Cortex of kidney (tissue), 1 donor: ENCODE data around the gene LTBP1.
"Not testable (repeated sequence)": the region's sequence is repeated elsewhere in the genome, so short reads cannot be mapped to it uniquely, and the experiment has no call there.

Experiments
- DNase-seq: peaks from one replicate; lab custom pipeline; 2025; lab: John Stamatoyannopoulos, UW

The LTBP1 gene

GRCh38 chr2:32960647-32961403 is 14.1 kb downstream of the LTBP1 start:
- DNase-seq: no peak

DNA sequence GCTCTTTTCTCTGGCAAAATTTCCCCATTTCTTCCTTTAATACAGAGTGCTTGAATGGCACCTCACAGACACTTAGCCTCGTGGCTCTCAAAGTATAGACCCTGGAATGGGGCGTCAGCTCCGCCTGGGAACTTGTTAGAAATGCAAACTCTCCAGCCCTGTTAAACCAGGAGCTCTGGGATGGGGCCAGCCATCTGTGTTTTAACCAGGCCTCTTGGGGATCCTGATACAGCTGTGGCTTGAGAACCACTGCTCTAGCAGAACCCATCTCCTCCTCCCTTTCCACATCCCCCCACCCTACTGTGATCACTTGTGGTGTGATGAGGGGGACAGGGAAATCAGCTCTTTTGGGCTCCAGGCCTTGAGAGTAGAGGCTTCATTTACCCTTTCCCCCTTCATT is 15.9 kb downstream of the LTBP1 start:
- DNase-seq: no peak

DNA sequence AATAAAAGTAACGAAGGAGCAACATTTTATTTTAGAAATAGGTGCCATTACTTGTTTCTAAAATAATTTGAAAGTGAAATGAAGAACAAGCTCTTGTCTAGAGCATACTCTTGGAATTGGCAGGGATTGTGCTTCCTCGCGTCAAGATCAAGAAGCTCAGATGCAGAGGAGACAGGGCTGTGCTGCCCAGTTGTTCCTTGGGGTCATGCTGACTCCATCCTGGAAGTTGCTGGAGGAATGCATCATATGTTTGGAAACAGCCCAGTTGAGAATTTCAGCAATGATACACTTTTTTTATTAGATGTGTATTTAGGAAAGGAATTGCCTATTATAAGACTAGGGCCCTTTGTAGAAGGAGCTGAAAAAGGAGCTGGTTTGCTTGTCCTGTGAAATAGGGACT is 17.2 kb downstream of the LTBP1 start:
- DNase-seq: no peak

DNA sequence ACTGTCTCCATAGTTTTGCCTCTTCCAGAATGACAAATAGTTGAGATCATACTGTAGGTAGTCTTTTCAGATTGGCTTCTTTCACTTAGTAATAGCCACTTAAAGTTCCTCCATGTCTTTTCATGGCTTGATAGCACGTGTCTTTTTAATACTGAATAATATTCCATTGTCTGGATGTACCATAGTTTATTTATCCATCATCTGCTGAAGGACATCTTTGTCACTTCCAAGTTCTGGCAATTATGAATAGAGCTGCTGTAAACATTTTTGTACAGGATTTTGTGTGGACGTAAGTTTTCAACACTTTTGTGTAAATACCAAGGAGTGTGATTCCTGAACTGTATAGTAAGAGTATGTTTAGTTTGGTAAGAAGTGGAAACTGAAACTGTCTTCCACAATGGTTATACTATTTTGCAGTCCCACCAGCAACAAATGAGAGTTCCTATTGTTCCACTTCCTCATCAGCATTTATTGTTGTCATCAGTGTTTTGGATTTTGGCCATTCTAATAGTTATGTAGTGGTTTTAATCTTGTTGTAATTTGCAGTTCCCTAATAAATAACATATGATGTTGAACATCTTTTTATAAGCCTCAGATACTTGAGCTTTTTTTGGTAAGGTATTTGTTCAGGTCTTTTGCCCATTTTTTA is 18.9 kb downstream of the LTBP1 start:
- DNase-seq: no peak

DNA sequence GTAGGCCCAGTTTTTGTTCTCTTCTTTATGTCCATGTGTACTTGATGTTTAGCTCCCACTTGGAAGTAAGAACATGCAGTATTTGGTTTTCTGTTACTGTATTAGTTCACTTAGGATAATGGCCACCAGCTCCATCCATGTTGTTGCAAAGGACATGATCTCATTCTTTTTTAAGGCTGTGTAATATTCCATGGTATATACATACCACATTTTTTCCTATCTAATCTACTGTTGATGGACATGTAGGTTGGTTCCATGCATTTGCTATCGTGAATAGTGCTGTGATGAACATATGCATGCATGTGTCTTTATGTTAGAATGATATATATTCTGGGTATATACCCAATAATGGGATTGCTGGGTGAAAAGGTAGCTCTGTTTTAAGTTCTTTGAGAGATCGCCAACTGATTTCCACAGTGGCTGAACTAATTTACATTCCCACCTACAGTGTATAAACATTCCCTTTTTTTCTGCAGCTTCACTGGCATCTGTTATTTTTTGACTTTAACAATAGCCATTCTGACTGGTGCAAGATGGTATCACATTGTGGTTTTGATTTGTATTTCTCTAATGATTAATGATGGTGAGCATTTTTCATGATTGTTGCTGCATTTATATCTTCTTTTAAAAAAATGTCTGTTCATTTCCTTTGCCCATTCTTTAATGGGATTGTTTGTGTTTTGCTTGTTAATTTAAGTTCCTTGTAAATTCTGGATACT is 22.9 kb downstream of the LTBP1 start:
- no peak for DNase-seq

DNA sequence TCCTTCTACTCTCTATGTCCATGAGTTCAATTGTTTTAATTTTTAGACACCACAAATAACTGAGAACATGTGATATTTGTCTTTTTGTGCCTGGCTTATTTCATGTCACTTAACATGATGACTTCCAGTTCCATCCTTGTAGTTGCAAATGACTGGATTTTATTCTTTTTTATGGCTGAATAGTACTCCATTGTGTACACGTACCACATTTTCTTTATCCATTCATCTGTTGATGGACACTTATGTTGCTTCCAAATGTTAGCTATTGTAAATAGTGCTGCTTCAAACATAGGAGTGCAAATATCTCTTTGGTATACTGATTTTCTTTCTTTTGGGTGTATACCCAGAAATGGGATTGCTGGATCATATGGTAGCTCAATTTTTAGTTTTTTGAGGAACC is 27.0 kb downstream of the LTBP1 start:
- not testable (repeated sequence) for DNase-seq

- DNase-seq: no peak
Observed at GRCh38 chr2:32976409-32977063, 29.8 kb downstream of the LTBP1 start.

DNA sequence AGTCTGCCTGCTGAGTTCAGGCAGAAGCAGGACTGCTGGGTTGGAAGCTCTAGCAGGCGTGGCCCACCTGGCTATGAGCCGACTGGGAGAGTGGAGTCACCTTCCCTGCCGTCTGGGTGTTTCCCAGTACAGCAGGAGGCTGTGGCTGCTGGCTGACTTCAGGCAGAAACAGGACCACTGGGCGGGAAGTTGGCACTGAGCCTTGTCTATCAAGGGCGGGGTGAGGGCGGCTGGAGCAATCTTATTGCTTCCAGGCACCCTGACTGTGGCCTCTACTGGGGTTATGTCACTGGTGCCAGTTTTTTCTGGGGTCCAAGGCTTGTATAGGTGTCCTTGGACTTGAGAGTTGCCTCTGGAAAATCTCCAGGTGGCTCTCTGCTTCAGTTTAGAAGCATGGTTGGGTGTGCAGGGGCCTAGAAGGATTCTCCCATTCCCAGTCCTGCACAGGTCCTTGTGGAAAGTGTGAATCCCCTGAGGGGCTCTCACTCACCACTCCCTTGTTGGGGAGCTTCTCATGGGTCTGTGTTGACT is 30.5 kb downstream of the LTBP1 start:
- DNase-seq: no peak

DNA sequence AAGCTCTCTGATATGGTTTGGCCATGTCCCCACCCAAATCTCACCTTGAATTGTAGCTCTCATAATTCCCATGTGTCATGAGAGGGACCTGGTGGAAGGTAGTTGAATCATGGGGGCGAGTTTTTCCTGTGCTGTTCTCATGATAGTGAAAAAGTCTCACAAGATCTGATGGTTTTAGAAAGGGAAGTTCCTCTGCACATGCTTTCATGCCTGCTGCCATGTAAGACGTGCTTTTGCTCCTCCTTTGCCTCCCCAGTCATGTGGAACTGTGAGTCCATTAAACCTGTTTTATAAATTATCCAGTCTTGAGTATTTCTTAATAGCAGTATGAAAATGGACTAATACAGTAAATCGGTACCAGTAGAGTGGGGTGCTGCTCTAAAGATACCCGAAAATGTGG is 34.9 kb downstream of the LTBP1 start:
- DNase-seq: no peak

- DNase-seq: not testable (repeated sequence)
Observed at GRCh38 chr2:32983193-32983924, 36.6 kb downstream of the LTBP1 start.

DNA sequence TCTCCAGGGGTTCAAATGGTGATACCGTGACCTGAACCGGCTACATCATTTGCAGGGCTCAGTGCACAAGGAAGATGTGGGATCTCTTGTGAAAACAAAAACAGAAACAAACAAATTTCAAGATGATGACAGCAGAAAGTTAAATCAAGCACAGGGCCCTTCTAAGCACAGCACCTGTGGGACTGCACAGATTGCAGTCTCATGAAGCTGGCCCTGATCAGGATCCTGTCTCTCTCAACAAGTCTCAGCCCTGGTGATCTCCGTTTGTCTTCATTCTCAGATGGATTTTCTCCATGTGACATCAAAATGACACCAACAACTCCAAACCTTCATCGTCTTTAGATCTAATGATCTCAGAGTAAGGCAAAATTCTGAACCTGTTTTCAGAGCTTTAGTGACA is 39.7 kb downstream of the LTBP1 start:
- no peak for DNase-seq

DNA sequence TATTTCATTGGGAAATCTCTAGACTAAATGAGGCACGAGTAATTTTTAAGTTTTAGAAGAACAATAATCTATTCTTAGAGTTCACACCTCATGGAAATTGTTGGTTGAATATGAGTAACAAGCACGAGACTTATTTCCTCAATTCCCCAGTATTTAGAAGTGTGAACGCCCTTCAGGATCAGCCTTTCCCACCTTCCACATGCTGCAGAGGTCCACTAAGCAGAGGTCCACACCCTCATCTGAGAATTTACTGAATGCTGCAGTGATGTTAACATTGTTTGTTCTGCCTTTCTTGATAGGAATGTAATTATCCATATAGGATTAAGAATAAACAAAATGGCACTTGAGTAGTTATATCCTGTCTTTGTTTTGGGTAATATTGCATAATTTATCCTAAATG is 41.8 kb downstream of the LTBP1 start:
- no peak for DNase-seq

- no peak for DNase-seq
Observed at GRCh38 chr2:32990556-32990955, 43.8 kb downstream of the LTBP1 start.

- no peak for DNase-seq
Observed at GRCh38 chr2:32991091-32991845, 44.5 kb downstream of the LTBP1 start.

- DNase-seq: no peak
Observed at GRCh38 chr2:32993005-32993539, 46.3 kb downstream of the LTBP1 start.

GRCh38 chr2:32997705-32998104 is 51.0 kb downstream of the LTBP1 start:
- DNase-seq: no peak

- no peak for DNase-seq
Observed at GRCh38 chr2:33000986-33001385, 54.2 kb downstream of the LTBP1 start.

DNA sequence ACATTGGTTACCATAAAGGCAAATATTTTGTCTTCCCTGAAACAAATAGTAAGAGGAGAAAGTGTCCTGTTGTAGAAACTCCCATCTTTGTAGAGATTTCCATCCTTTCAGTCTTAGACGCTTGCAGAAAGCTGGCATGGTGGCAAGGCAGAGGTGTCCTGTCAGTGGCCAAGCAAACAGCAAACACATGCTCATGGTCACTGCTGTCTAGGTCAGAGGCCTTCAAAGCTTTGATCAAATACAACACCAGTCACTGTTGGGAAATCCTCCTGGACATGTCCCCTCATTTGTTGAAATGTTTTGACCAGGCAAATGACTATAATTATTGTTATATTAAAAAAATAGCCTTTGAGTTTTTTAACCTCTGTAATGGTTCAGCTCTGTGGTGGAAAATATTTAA is 55.1 kb downstream of the LTBP1 start:
- DNase-seq: no peak

DNA sequence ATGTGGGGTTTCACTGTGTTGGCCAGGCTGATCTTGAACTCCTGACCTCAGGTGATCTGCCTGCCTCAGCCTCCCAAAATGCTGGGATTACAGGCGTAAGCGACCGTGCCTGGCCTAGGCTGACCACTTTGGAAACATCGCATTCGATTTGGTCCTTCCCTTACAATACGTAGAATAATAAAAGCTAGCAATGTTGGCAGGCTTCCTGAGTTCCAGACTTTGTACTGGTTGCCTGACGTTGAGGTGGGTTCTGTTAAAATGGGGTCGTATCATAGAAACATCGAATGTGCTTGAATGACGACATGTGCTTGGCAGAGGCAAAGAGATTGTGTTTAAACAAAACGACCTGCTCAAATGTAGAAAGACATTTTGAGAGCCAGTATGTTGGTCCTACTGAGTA is 56.1 kb downstream of the LTBP1 start:
- DNase-seq: no peak

DNA sequence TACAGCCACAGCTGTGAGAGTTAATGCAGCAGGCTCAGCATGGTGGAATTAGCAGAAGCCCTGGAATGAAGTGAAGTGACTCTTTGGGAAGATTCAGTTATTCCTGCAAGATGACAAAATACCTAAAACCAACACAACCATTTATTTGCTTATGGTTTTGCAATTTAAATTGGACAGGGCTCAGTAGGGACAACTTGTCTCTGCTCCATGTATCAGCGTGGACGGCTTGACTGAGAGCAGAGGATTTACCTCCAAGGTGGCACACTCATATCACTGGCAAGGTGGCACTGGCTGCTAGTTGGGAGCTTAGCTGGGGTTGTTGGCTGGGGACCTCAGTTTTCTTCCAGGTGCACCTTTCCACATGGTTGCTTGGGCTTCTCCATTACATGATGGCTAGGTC is 58.3 kb downstream of the LTBP1 start:
- DNase-seq: no peak

DNA sequence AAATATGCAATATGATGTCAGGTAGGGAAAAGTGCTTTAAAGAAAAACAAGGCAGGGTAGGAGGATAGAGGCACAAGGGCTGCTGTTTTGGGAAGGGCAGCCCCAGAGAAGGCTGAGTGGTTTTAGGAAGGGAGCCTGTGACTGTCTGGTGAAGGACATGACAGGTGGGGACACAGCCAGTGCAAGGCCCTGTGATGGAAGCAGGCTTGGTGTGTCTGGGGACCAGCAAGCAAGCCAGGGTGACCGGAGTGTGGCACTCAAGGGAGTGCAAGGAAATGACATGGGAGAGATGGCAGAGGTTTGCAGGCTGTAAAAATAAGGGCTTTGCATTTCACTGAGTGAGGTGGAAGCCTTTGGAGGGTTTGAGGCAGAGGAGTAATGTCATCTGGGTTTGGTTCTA is 62.0 kb downstream of the LTBP1 start:
- no peak for DNase-seq
